GM19240 (cell line): Measurements from ENCODE around the gene TIMM13.
"Not testable (repeated sequence)": the region's sequence is repeated elsewhere in the genome, so short reads cannot be mapped to it uniquely, and the experiment has no call there.

ENCODE experiments used
- DNase-seq: peaks from one replicate; pipeline ENCODE4 v3.0.0; 2011; ENCODE audit warnings: low spot score; ENCODE audit not compliant: insufficient read length

Gene TIMM13

DNA sequence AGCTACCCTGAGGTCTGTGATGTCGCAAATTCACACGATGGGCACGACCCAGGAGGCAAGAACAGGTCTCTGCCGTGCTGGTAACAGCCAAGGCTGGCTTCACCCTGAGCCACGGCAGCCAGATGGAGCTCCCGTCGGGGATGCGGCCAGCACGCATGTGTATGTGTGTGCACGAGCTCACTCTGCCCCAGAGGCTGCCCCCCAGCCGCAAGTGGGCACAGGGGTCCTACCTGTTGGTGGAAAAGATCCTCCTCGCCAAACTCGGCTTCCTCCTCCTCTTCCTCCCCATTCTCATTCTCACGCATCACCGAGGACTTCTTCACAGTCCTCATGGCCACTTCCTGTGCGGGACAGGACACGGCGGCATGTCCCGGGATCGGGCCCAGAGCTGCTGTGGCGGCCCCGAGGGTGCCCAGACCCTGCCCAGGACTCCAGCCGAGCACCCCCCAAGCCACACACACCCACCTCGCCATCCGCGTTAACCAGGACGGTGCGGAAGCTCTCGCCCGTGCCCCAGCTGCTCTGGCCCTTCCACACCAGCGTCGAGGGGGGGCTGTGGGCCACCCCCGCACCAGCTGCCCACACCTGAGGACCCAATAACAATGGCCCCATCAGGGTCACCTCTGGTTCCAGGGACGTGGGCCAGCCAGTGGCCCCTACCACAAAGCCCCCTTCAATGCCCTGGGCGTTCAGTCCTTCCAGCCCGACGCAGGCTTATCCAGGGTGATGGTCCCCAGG lies 4.1 kb upstream of the TIMM13 start:
- DNase-seq = no peak

GRCh38 chr19:2429917-2430535 lies 2.6 kb upstream of the TIMM13 start:
- no peak for DNase-seq

- DNase-seq = no peak
Observed at GRCh38 chr19:2428756-2429711, 1.6 kb upstream of the TIMM13 start.

GRCh38 chr19:2428321-2428690 lies 920 bp upstream of the TIMM13 start:
- DNase-seq = no peak

- peak; percentile 80 for DNase-seq
Observed at GRCh38 chr19:2426611-2427428, 566 bp downstream of the TIMM13 start.

DNA sequence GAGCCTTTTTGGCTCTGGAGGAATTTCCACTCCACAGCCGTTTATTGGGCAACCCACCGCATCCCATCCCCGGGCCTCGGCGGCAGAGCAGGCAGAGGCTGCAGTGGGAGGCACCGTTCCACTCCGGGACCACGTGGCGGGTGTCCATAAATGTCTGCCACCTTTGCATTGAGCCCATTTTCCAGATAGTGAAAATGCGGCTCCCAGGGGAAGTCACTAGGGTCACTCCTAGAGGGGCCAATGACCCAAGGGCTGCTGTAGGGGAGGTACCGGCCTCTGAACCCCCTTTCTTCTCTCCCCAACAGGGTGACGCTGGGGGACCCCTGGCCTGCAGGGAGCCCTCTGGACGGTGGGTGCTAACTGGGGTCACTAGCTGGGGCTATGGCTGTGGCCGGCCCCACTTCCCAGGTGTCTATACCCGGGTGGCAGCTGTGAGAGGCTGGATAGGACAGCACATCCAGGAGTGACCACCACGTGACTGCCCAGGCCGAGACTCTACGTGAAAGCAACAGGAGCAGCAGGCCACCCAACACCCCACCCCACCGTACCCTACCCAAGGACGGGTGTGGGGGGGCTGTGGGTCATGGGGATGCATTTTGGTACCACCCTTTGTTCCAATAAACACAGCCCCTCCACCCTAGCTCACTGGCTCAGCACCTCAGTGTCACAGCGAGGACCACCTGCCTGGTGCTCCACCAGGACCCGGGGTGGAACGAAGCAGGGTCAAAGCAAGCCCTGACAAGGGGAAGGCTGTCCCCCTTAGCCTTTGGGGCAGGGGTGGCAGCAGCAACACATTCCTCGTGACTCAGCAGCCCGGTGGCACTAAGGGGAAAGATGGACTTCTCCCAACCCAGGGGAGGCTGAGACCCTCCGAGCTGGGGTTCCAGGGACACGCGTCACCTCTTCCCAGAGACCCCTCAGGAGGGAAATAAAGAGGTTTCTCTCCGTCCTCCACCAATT lies 1.5 kb downstream of the TIMM13 start:
- no peak for DNase-seq

DNA sequence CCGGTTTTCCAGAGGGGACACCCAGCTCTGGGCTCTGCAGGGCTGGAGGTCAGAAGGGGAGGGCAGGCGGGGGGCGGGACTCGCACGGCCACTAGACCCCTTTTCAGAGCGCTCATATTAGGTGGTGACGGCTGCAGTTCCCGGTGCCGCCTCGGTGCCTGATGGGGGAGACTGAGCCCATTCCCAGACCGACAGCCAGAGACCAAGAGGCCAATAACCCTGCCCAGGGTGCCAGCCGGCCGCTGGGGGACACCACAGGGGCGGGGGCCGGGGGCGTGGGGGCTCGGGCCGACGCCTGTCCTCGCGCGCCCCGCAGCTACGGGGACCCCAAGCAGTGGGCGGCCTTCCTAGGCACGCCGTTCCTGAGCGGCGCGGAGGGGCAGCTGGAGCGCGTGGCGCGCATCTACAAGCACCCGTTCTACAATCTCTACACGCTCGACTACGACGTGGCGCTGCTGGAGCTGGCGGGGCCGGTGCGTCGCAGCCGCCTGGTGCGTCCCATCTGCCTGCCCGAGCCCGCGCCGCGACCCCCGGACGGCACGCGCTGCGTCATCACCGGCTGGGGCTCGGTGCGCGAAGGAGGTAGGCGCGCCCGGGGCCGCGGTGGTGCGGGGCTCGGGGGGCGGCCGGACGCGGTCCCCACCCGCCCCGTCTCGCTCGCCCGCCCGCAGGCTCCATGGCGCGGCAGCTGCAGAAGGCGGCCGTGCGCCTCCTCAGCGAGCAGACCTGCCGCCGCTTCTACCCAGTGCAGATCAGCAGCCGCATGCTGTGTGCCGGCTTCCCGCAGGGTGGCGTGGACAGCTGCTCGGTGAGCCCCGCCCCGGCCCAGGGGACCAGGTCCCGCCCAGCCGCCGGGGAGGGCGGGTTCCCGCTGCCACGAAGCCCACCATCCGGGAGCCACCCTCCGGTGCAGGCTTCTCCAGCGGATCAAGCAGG lies 2.4 kb downstream of the TIMM13 start:
- no peak for DNase-seq

DNA sequence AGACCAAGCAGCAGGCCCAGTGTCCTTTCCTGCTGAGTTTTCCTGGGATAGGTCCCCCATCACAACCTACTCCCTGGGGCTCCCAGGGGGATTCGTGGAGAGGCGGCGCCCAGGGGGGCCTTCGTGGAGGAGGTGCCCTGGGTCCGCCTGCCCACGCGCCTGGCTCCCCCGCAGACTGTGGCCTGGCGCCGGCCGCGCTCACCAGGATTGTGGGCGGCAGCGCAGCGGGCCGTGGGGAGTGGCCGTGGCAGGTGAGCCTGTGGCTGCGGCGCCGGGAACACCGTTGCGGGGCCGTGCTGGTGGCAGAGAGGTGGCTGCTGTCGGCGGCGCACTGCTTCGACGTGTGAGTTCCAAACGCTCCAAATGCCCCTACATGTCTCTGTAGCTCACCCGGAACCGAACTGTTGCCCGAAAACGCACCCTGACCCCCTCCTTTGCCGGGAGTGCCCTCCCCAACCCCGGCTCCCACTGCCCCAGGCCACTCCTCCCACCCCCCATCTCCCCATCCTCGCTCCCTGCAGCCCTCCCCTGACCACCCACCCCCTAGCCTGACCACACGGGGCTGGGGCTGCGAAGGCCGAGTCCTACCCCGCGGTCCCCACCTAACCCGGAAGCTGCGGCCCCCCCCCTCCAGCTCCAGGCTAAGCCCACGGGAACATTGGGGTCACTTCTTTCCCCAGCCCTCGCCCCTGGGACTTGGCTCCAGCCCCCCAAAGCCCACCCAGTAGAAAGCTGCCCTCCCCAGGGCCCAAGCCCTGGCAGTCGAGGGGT lies 3.3 kb downstream of the TIMM13 start:
- no peak for DNase-seq

GRCh38 chr19:2423071-2423914 lies 4.1 kb downstream of the TIMM13 start:
- no peak for DNase-seq

- DNase-seq = no peak
Observed at GRCh38 chr19:2421581-2422306, 5.6 kb downstream of the TIMM13 start.

- DNase-seq = no peak
Observed at GRCh38 chr19:2420490-2420889, 6.9 kb downstream of the TIMM13 start.

- DNase-seq = no peak
Observed at GRCh38 chr19:2419754-2420153, 7.6 kb downstream of the TIMM13 start.

DNA sequence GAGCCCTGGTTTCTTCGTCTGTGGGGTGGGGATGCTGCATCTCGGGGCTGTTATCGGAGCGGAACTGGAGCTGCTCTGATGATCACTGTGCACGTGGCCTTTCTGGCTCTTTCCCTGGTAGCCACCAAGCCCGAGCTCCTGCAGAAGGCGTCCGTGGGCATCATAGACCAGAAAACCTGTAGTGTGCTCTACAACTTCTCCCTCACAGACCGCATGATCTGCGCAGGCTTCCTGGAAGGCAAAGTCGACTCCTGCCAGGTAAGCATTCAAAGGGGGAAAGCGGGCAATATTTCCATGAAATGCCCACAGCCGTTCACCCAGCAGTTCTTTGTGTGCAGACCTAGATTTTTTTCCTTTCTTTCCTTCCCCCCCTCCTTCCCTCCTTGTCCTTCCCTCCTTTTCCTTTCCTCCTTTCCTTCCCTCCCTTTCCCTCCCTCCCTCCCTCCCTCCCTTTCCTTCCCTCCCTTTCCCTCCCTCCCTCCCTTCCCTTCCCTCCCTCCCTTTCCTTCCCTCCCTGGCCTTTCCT lies 9.4 kb downstream of the TIMM13 start:
- no peak for DNase-seq

- not testable (repeated sequence) for DNase-seq
Observed at GRCh38 chr19:2417436-2417835, 9.9 kb downstream of the TIMM13 start.

GRCh38 chr19:2416321-2417097 lies 10.9 kb downstream of the TIMM13 start:
- DNase-seq = no peak

DNA sequence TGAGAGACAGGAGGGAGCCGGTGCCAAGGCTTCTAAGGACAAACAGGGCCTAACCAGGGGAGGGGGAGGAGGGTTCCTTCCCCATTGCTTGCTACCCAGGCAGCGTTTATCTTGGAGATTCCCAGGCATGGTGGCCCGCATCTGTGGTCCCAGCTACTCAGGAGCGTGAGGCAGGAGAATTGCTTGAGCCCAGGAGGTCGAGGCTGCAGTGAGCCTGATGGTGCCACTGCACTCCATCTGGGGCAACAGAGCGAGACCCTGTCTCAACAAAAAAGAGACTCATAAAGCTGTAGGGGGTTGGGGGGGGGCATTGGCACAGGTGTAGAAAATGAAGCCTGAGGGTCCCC lies 11.4 kb downstream of the TIMM13 start:
- DNase-seq = no peak
